NCI-H1048 (cell line): ENCODE measurements around the gene RAB20.
"Not testable (repeated sequence)": the region's sequence is repeated elsewhere in the genome, so short reads cannot be mapped to it uniquely, and the experiment has no call there.

ENCODE experiments used
- DNase-seq: peaks from one replicate; lab custom pipeline; 2025; lab: John Stamatoyannopoulos, UW

Gene RAB20

DNA sequence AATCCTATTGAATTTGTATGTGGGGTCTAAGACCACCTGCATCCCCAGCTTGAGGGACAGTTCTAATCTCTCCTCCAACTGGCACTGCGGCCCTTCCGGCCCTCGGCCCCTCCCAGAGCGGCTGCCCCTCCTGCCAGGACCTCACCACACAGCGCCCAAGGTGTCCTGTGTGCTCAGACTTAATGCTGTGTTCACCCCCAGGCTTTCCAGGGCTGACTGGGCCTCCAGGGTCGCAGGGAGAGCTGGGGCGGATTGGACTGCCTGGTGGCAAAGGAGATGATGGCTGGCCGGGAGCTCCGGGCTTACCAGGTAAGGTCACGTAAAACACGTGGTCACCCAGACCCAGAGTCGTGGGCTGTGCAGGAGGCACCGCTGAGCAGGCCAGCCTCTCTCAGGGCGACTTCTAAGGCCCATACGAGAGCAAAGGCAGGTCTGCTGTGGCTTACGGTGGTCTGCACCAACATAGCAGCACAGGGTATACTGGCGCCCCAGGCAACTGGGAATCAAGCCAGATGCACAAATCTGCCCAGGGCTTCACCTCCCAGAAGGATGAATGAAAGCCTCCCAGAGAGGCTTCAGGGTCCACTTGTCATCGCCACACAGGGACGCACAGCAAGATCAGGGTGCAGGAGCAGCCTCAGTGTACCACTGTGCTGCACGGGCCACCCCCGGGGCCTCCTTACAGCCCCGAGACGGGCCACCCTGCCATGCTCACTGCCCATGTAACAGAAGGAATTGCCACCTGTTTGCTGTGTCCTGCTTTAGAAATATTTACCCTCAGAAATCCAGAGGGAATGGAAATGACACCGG, 69.4 kb downstream of the RAB20 start:
- no peak for DNase-seq

DNA sequence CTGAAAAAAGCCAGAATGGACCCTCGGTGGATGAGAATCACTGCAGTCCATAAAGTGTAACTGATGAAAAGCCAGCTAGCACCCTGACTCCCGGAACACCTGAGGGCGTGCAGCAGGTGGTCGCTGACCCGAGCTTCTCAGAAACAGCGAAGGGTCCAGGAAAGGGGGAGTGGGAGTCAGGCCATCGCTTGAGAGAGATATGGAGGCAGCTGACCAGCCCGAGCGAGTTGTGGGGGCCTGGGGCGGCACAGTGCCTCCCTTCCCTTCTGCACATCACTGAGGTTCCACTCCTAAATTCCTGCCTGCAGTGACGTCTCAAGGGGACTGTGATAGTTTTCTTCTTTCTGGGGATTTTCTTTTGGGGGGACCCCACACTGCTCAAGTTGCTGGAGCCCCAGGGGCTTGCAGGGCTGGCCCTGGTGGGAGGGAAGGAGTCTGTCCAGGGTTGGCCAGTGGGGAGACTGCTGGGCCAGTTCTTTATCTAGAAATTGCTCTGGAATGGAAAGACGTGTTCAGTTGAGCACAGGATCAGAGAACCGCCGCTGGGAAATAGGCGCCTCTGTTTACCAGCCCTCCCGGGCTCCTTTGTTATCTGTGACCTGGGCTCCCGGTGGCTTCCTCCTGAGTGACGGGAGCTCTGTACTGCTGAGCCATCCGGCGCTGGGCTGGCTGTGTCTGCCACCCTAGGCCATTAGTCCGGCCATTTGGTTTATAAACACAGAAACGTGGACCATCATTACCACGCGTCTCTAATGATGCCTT, 71.3 kb downstream of the RAB20 start:
- no peak for DNase-seq

DNA sequence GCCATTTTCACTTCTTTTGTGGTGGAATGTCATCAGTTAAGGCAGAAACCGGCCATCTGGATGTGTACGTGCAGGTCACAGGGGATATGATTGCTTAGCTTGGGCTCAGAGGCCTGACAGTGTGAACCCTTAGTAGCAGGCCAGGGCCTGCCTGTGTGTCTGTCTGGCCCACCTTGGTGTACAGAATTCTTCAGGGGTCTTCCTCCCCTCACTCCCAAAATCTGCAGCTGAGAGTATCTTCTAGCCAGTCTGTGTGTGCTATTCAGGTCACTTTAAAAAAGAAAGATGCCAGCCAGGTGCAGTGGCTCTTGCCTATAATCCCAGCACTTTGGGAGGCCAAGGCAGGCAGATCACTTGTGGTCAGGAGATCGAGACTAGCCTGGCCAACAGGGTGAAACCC, 74.6 kb downstream of the RAB20 start:
- not testable (repeated sequence) for DNase-seq

DNA sequence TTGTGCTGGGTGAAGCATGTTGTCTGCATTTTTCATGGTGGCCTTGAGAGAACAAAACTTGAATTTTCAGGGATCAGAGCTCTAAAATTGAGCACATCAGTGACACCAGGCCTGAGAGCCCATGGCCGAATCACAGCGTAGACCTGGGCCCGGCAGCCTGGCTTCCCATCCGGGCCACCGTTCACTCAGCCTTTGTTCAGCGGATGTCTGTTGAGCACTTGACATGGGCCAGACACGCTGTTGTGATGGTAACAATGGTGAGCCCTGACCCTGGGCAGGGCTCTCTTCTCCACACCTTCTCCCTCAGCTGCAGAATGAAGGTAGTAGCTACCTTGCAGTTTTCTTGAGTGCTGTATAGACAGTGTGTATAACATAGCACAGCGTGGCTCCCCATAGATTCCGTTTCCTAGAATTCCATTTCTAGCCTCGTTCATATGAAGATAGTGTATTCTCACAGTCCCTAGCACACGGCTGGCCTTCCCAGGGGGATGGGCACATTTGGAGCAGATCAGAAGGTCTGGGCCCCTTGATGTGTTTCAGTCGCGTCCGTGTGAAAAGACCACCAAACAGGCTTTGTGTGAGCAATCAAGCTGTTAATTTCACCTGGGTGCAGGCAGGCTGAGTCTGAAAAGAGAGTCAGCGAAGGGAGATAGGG, 75.3 kb downstream of the RAB20 start:
- no peak for DNase-seq

DNA sequence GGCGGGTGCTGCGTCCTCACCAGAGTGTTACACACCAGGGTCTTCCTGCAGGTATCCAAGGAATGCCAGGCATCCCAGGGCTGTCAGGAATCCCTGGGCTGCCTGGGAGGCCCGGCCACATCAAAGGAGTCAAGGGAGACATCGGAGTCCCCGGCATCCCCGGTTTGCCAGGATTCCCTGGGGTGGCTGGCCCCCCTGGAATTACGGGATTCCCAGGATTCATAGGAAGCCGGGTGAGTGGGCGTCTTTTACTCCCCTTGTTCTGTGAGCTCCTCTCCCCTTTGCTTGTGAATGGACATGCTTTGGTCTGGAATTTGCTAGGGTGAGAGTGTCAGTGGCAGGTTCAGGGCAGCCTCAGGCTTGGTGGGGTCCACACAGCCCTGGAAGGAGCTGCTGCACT, 75.9 kb downstream of the RAB20 start:
- DNase-seq = no peak

DNA sequence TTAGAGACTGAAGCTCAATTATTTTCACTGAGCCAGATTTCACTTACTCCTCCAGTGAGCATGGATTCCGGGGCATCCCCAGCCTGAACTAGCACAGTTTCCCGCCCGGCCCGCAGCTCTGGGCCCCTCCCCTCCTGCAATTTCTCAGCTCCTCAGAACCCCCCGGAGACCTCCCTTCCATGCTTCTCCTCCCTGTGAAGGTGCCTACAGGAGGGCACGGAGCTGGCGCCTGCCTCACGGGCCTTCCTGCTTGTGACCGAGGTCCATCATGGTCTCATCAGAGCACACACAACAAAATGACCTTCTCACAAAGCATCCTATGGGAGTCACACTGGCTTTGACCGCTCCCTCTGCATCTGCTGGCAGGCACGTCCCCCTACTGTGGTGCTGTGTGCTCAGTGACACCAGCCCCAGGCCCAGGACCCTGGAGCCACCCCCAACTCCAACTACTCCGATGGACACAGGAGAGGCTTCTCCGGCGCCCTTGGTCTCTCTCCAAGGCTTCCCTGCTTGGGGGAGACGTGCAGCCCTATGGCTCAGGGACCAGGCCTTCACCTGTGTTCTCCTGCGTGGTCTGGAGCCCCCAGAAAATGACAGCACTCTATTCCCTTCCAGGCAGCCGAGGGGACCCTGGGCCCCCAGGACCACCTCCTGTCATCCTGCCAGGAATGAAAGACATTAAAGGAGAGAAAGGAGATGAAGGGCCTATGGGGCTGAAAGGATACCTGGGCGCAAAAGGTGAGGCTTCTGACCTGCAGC, 77.1 kb downstream of the RAB20 start:
- DNase-seq = no peak

DNA sequence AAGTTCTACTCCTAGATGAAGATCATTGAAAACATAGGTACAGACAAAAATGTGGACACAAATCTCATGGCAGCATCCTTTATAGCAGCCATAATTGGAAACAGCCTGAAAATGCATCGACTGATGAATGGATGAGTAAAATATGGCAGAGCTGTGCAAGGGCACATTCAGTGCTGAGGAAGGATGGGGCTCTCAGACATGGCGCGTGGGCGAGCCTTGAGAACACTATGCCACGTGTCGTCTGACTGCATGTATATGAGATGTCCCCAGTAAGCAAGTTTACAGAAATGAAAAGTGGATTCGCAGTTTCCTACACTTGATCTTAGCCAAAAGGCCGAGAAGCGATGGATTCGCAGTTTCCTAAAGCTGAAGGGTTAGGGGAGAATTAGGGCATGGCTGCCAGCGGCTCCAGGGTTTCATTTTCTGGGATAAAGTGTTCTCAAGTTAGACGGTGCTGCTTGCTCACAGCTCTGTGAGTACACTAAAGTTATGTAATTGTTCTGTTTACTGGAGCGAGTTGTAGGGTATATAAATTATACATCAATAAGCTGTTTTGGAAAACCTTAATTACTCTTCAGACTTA, 78.0 kb downstream of the RAB20 start:
- no peak for DNase-seq

DNA sequence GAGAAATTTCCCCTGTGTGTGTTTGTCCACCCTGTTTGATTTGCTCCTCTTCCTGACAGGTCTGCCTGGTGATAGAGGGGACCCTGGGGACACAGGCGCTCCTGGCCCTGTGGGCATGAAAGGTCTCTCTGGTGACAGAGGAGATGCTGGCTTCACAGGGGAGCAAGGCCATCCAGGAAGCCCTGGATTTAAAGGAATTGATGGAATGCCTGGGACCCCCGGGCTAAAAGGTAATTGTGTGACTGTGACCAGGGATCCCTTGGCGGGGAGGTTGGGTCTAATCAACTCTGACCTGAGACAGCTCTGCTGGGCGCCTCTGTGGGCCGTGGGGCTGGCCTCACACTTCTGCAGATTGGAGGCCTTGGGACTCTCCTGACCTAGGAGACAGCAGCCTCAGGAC, 81.4 kb downstream of the RAB20 start:
- DNase-seq = no peak

DNA sequence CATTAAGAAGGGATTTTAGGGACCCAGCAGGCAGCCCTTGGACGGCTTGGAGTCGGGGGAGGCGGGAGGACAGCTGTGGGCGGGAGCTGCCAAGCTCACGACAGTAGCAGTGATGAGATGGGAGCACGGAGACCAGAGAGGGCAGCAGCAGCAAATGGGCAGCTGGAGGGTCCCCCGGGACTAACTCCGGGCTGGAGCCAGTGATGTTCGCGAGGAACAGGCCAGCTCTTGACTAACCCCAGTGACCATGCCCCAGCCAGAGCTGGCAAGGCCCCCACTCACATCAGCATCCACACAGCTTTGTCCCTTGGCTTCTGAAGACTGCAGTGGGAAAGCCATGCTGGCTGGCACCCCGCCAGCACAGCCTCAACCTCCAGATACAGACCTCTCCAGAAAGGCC, 81.9 kb downstream of the RAB20 start:
- DNase-seq = no peak

DNA sequence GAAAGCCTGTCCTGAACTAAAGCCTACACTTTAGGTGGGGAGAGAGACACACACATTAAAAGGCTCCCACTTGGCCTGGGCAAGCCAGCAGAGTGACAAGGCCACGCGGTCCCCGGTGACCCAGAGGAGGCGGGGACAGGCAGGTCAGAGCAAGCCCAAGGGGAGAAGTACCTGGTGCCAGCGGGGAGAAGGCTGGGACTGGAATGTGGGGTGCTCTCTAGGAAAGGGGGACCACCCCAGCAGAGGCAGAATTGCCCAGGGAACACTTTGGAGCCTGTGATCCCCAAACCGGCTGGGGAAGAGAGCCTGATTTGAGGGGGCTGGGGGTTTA, 82.3 kb downstream of the RAB20 start:
- no peak for DNase-seq

DNA sequence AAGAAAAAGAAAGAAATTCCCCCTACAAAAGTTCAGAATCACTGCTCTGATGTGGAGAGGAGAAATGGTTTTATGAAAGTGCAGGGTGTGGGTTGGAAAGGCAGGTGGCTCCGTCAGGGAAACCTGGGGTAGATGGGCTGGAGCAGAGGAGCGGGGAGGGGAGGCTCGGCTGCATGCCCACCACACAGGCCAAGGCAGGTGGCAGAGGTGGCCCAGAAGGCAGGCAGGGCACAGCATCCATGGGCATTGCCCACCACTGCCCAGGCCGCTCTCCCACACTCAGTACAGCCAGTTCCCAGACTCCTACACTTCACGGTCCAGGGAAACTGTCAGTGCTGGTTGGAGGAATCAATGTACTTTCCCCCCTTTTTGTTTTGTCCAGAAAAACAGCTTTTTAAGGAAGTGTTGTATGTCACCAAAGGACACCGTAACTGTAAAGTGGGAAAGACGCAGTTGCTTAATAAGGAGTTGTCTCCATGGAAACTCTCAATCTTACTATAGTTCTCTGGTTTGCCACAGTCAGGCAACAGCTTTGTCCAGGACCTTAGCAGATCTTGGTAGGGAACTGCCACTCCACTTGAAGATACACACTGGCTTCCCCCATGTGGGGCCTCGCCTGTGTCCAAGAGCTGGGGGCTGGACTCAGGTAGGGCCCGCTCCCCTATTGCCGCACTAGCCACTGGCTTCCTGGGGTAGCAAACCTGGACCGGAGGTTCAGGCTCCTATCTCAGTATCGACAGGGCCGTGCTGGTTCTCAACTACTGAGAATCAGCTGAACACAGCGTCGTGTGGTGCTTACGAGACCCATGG, 82.9 kb downstream of the RAB20 start:
- no peak for DNase-seq

DNA sequence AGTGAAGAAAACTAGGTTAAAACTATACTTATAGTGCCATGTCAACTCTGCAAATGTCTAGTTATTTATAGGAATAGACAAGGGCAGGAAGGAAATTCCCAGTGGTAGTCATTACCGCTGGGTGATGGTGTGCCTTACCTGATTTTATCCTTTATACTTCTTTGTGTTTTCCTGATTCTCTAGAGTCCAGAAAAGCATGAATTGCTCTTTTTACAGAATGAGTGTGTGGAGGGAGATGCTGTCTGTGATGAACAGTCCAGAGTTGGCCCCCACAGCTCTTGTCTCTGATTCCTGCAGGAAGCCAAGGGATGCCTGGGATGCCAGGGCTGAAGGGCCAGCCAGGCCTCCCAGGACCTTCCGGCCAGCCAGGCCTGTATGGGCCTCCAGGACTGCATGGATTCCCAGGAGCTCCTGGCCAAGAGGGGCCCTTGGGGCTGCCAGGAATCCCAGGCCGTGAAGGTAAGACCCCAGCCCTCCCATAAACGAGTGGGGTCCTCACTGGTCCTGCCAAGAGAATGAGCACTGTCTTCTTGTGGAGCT, 83.7 kb downstream of the RAB20 start:
- no peak for DNase-seq

DNA sequence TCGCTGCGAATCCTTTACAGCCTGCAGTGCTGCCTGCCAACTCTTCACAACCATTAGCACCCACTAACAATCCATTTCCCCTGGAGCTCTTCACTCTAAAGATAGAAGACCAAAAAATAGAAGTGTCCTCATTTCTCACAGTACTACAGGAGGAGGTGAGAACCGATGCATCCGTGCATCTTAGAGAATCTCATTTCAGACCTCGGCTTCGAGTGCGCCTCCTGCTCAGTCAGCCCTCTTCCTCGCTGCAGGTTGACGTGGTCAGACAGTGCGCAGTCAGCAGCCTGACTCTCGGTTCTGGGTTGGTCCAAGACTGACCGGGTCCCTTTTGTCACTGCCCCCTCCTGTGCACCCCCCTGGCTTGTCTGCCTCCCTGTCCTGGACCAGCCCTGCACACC, 85.3 kb downstream of the RAB20 start:
- no peak for DNase-seq

DNA sequence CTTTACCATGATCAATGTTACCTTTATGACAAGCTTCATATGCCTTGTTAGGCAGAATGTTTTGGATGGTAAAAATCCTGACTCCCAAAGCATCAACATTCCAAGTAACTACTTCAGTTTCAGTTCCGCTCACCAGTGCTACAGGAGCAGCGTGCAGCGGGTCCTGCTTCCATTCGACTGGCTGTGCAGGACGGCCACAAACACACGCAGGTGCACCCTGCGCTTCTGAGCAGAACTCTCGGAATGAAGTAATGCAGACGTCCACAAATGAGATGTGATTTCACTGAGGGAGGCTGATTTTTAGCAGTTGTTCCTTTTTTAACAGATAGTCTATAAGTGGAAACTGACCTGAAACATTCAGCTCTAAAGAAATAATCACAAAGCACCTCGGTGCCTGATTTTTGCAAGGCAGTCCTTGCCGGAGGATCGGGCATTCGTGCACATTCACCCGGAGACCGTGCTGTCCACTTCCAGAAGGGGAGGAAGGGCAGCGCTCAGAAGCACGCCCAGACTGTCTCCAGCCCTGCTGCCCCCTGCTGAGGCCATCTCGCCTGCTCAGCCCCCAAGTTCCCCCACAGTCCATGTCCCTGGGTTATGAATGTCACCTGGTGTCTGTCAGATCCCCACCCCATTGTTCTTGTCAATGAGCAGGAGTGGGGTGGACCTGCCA, 85.8 kb downstream of the RAB20 start:
- DNase-seq = no peak

DNA sequence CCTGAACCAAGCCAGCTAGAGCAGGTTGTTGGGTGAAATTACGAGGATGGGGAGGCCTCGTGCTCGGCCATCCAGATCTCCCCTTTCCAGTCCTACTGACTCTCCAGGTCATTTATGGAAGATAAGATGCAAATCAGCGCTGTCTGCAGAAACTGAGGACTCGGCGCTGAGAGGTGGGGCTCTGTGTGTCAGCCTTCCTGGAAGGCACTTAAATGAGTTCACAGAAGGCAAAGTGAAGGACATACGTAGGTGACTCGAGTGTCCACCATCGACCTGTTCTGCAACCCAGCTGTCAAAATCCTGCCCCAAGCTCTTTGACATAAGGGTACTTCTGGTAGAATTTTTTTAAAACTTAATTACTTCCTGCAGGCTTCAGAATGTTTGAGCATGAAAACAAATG, 86.4 kb downstream of the RAB20 start:
- DNase-seq = no peak

DNA sequence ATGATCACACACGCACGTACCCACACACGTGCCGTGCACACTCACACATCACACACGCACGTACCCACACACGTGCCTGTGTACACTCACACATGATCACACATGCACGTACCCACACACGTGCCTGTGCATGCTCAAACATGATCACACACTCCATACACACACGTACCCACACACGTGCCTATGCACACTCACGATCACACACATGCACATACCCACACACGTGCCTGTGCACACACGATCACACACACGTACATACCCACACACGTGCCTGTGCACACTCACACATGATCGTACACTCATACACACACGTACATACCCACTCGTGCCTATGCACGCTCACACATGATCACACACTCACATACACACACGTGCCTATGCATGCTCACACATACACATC, 86.8 kb downstream of the RAB20 start:
- no peak for DNase-seq
